Hippocampal formation (tissue), 2 donors: ENCODE data around the gene UNCX.
"Not testable (repeated sequence)": the region's sequence is repeated elsewhere in the genome, so short reads cannot be mapped to it uniquely, and the experiment has no call there.

ENCODE experiments used
- DNase-seq, 2 donors: peaks; one replicate each; lab custom pipeline; 2025; lab: John Stamatoyannopoulos, UW

The UNCX gene

GRCh38 chr7:1257863-1258262 lies 25.2 kb downstream of the UNCX start:
- no peak for DNase-seq

- DNase-seq, result no peak
Observed at GRCh38 chr7:1259621-1260243, 27.1 kb downstream of the UNCX start.

- no peak for DNase-seq
Observed at GRCh38 chr7:1260244-1260635, 27.6 kb downstream of the UNCX start.

GRCh38 chr7:1261036-1261435 lies 28.4 kb downstream of the UNCX start:
- DNase-seq, result not testable (repeated sequence)

- DNase-seq, result no peak
Observed at GRCh38 chr7:1262441-1262840, 29.8 kb downstream of the UNCX start.

GRCh38 chr7:1263391-1263951 lies 30.8 kb downstream of the UNCX start:
- no peak for DNase-seq

- DNase-seq, result no peak
Observed at GRCh38 chr7:1264345-1265280, 31.9 kb downstream of the UNCX start.

GRCh38 chr7:1267016-1267900 lies 34.6 kb downstream of the UNCX start:
- no peak for DNase-seq

GRCh38 chr7:1268076-1268815 lies 35.6 kb downstream of the UNCX start:
- no peak for DNase-seq

GRCh38 chr7:1268866-1269265 lies 36.2 kb downstream of the UNCX start:
- no peak for DNase-seq

GRCh38 chr7:1269336-1269890 lies 36.7 kb downstream of the UNCX start:
- no peak for DNase-seq

GRCh38 chr7:1270181-1270580 lies 37.5 kb downstream of the UNCX start:
- no peak for DNase-seq

- DNase-seq, result no peak
Observed at GRCh38 chr7:1271046-1271445, 38.4 kb downstream of the UNCX start.

GRCh38 chr7:1271656-1272055 lies 39.0 kb downstream of the UNCX start:
- DNase-seq, result no peak

GRCh38 chr7:1272136-1272535 lies 39.5 kb downstream of the UNCX start:
- not testable (repeated sequence) for DNase-seq

- no peak for DNase-seq
Observed at GRCh38 chr7:1274121-1274875, 41.6 kb downstream of the UNCX start.

- no peak for DNase-seq
Observed at GRCh38 chr7:1274876-1275375, 42.3 kb downstream of the UNCX start.

GRCh38 chr7:1275451-1276381 lies 43.0 kb downstream of the UNCX start:
- DNase-seq, result no peak

GRCh38 chr7:1276626-1277175 lies 44.0 kb downstream of the UNCX start:
- DNase-seq, result no peak
